ENCODE measurements around the gene NUMBL.

DNA sequence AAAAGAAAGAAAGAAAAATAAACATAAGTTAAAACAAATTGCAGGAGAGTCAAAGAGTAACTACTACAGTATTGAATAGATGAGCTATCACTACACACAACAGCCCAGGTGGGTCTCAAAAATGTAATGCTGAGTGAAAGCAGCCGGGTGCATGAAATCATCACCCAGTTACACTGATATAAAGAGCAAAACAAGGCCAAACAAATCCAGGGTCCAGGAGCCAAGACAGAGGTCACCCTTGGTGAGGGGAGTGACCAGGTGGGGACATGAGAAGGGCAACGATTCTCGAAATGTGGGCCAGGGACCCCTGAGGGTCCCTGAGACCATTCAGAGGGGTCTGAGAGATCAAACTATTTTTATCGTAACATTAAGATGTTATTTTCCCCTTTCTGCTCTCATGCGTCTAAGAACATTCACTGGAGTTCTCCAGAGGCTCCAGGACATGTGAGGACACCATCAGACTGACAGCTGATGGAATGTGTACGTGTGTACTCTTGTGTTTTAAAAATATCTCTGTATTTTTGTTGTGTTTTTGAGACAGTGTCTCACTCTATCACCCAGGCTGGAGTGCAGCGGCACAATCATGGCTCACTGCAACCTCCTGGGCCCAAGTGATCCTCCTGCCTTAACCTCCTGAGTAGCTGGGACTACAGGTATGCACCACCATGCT, 15.6 kb upstream of the NUMBL start:
- TF ChIP-seq POLR2AphosphoS5 (IDR thresholded peaks at IDR 0.05; ENCODE audit: borderline replicate concordance, low read depth, low read length) (no peak), EZH2 (IDR thresholded peaks at IDR 0.05) (no peak)
